ENCODE data around the gene ZMYM2. TPM values are rescaled to one million over a fixed set of nuclear protein-coding genes. Genes with fewer than 3 reads are reported as not detected.

ZMYM2 gene
- total and polyA plus RNA-seq, 2 experiments from 2014 or later = 87.9 to 159 TPM

- TF ChIP-seq ZNF462 (CRISPR knock-in tag; IDR thresholded peaks at IDR 0.05) = no peak
- TF ChIP-seq EZH2phosphoT487 (IDR thresholded peaks at IDR 0.05; ENCODE audit: unreplicated experiment) = no peak
- TF ChIP-seq, protein P1, sequence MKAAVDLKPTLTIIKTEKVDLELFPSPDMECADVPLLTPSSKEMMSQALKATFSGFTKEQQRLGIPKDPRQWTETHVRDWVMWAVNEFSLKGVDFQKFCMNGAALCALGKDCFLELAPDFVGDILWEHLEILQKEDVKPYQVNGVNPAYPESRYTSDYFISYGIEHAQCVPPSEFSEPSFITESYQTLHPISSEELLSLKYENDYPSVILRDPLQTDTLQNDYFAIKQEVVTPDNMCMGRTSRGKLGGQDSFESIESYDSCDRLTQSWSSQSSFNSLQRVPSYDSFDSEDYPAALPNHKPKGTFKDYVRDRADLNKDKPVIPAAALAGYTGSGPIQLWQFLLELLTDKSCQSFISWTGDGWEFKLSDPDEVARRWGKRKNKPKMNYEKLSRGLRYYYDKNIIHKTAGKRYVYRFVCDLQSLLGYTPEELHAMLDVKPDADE (IDR thresholded peaks at IDR 0.05) = no peak
- TF ChIP-seq JUNB (IDR thresholded peaks at IDR 0.05; ENCODE audit: unreplicated experiment) = no peak
These were observed 98.7 kb downstream of the ZMYM2 start (continued) for GRCh38 chr13:20057214-20057613.

DNA sequence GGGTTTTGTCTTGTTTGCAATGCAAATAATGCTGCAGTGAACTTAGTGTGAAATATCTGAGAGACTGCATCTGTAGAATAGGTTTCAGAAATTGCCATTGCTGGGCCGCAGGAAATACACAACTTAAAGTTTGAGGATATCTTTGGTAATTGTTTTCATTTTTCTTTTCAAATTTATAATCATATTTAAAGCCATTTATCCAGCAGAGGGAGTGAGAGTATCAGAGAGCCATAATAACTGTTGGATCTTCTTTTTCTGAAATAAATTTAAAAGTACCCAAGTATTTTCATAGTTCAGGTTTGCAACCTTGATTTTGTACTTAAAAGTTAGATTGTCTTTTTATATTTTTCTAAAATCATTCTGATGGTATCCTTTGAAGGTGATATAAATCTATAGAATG, 99.4 kb downstream of the ZMYM2 start:
- Histone ChIP-seq H3F3A (replicated peaks; ENCODE audit: low read depth) (no peaks in the 10 kb centered on the region), H3K4me2 (no peak overlapping the region), H3K9me2 (ENCODE audit: insufficient read depth) (no peaks in the 10 kb centered on the region), H3K27me3 (ENCODE audit: insufficient read depth) (no peaks in the 10 kb centered on the region), H2AFZ (no peak overlapping the region), H3K4me1 (ENCODE audit: insufficient read depth) (peaks cover 19% of the 10 kb centered on the region), H3K79me2 (replicated peaks; ENCODE audit: insufficient read depth) (peaks cover 16% of the 10 kb centered on the region; the same call in 1 of the 2 replicates), H3K27ac (ENCODE audit: low read depth) (no peak overlapping the region), H4K20me1 (replicated peaks; ENCODE audit: insufficient read depth) (no peaks in the 10 kb centered on the region; the same call in none of the 2 replicates), H3K36me3 (ENCODE audit: insufficient read depth) (peaks cover 32% of the 10 kb centered on the region; the same call in 1 of the 2 replicates), H3K4me3 (no peak overlapping the region)
- H3K9me3 Mint-ChIP-seq = no peaks in the 10 kb centered on the region
- no peak for ATAC-seq
- H3K4me1 Mint-ChIP-seq = peaks cover 26% of the 10 kb centered on the region
- peaks cover 60% of the 10 kb centered on the region for H3K36me3 Mint-ChIP-seq (ENCODE audit: low read depth)
- no peak overlapping the region for H3K4me3 Mint-ChIP-seq
- no peak for DNase-seq (ENCODE audit: low spot score)
- 0 out of 2 replicates have a peak overlapping the region, but pooled peaks have one; percentile 7 for H3K27ac Mint-ChIP-seq
- no peaks in the 10 kb centered on the region for H3K27me3 Mint-ChIP-seq (ENCODE audit: insufficient read depth, low read depth, poor library complexity)
- TF ChIP-seq CREB1 (CRISPR knock-in tag; IDR thresholded peaks at IDR 0.05; ENCODE audit: low read depth) (no peak), ZNF114 (CRISPR knock-in tag; IDR thresholded peaks at IDR 0.05) (no peak), ZNF331 (CRISPR knock-in tag; IDR thresholded peaks at IDR 0.05; ENCODE audit: low read depth) (no peak), JUNB (IDR thresholded peaks at IDR 0.05; ENCODE audit: unreplicated experiment) (no peak), POLR2AphosphoS5 (IDR thresholded peaks at IDR 0.05; ENCODE audit: low read depth) (no peak), STAT1 (IDR thresholded peaks at IDR 0.05; ENCODE audit: unreplicated experiment) (no peak), EZH2 (IDR thresholded peaks at IDR 0.05; ENCODE audit: low read depth, unreplicated experiment) (no peak), EZH2phosphoT487 (IDR thresholded peaks at IDR 0.05; ENCODE audit: unreplicated experiment) (no peak)
- TF ChIP-seq, protein P1 (IDR thresholded peaks at IDR 0.05) = no peak
- TF ChIP-seq, protein P2, sequence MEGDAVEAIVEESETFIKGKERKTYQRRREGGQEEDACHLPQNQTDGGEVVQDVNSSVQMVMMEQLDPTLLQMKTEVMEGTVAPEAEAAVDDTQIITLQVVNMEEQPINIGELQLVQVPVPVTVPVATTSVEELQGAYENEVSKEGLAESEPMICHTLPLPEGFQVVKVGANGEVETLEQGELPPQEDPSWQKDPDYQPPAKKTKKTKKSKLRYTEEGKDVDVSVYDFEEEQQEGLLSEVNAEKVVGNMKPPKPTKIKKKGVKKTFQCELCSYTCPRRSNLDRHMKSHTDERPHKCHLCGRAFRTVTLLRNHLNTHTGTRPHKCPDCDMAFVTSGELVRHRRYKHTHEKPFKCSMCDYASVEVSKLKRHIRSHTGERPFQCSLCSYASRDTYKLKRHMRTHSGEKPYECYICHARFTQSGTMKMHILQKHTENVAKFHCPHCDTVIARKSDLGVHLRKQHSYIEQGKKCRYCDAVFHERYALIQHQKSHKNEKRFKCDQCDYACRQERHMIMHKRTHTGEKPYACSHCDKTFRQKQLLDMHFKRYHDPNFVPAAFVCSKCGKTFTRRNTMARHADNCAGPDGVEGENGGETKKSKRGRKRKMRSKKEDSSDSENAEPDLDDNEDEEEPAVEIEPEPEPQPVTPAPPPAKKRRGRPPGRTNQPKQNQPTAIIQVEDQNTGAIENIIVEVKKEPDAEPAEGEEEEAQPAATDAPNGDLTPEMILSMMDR (conservative IDR thresholded peaks at IDR 0.05; ENCODE audit: low read depth in 2 of 2) = no peak

Measured in GM23338 (cell line).